GM21381 (cell line): ENCODE results near the gene CH25H.
"Not testable (repeated sequence)": the region's sequence is repeated elsewhere in the genome, so short reads cannot be mapped to it uniquely, and the experiment has no call there.

Experiments used
- ATAC-seq: cut with Tn5 transposase; IDR thresholded peaks from one replicate; pipeline ENCODE4 v1.9.1; 2021; ENCODE audit warnings: mild to moderate bottlenecking, moderate library complexity; ENCODE audit not compliant: unreplicated experiment

CH25H gene

GRCh38 chr10:89207181-89207800 lies at the start of gene CH25H:
Gene CH25H, minus strand, starts transcription at chr10:89207317. Its CDS starts 25 bp downstream, at chr10:89207292.
- no peak for ATAC-seq

DNA sequence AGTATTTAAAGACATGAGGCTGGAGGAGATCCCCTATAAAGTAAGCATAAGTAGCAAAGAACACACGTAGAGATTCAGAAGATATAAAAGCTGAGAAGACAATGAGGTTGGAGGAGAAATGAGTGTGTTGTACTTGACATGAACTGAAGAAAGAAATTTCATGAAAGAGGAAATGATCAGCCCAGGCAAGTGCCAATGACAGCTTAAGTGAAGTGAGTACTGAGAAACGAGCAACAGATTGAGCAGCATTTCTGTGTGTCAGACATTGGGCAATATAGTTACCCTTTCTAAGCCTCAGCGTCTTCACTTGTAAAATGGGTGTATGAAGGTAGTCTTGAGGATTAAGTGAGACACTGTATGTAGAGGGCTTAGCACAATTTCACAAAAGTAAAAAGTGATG lies 49.2 kb upstream of the CH25H start:
- ATAC-seq = no peak

- ATAC-seq = no peak
Observed at GRCh38 chr10:89255793-89256192, 48.7 kb upstream of the CH25H start.

DNA sequence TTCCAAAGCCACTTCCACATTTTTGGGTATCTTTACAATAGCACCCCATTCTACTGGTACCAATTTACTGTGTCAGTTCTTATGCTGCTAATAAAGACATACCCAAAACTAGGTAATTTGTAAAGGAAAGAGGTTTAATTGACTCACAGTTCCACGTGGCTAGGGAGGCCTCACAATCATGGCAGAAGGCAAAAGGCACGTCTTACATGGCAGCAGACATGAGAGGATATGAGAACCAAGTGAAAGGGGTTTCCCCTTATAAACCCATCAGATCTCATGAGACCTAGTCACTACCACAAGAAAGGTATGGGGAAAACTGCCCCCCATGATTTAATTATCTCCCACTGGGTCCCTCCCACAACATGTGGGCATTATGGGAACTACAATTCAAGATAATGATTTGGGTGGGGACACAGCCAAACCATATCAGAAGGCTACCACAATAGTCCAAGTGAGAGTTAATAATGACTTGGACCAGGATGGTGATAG lies 48.0 kb upstream of the CH25H start:
- not testable (repeated sequence) for ATAC-seq

- ATAC-seq = no peak
Observed at GRCh38 chr10:89252225-89252585, 45.1 kb upstream of the CH25H start.

GRCh38 chr10:89251409-89252224 lies 44.5 kb upstream of the CH25H start, which contains the start of gene LIPA:
Gene LIPA, minus strand, starts transcription at chr10:89251775. Its CDS starts 4,127 bp downstream, at chr10:89247648.
- peak; percentile 95 for ATAC-seq

DNA sequence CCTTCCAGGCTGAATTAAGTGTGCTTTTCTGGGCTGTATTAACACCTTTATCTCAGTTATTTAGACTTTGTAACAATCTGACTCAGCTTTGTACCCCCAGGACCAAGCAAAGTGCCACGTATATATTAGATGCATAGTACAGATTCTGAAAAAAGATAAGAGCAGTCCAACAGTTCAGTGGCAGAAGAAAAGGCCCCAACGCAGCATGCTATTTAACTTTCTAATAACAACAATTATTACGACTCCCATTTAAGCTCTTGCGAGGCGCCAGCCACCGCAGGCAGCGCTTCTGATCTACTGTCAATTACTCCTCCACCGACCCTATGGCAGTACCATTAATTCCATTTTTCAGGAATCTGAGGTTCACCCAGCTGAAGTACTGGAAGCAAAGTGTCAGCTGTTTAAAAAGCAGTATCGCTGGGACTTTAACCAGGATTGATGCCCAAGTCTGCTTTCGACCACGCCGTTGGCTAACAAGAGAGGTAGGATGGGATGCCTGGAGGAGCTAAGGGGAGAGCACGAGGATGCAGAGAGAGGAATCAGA lies 43.8 kb upstream of the CH25H start:
- no peak for ATAC-seq

DNA sequence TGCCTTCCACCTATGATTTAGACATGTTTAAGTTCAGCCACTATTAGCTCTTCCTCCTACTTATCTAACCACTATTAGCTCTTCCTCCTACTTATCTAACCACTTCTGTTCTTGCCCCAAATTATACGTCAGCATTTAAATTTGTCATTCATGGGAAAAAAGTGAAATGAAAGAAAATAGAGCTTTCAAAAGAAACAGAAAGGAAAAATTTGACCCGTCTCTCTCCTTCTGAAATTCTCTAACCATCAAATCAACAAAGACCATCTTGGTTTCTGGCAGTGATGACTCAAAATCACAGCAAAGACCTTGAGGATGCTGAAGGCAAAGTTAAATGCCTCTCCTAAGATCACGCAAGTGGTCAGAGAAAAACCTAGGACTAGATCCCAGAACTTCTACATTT lies 41.9 kb upstream of the CH25H start:
- no peak for ATAC-seq

DNA sequence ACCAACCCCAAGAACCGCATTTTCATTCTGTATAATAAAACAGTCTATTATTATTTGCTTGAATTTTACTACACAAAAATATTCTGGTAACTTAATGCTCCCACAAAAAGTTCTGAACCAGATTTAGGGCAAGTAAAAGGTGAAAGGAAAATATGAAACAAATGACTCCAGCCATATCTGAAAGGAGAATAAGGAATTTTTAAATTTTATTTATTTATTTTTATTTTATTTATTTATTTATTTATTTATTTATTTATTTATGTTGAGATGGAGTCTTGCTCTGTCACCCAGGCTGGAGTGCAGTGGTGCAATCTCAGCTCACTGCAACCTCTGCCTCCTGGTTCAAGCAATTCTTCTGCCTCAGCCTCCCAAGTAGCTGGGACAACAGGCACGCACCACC lies 40.5 kb upstream of the CH25H start:
- ATAC-seq = not testable (repeated sequence)

GRCh38 chr10:89245802-89246201 lies 38.7 kb upstream of the CH25H start:
- no peak for ATAC-seq

DNA sequence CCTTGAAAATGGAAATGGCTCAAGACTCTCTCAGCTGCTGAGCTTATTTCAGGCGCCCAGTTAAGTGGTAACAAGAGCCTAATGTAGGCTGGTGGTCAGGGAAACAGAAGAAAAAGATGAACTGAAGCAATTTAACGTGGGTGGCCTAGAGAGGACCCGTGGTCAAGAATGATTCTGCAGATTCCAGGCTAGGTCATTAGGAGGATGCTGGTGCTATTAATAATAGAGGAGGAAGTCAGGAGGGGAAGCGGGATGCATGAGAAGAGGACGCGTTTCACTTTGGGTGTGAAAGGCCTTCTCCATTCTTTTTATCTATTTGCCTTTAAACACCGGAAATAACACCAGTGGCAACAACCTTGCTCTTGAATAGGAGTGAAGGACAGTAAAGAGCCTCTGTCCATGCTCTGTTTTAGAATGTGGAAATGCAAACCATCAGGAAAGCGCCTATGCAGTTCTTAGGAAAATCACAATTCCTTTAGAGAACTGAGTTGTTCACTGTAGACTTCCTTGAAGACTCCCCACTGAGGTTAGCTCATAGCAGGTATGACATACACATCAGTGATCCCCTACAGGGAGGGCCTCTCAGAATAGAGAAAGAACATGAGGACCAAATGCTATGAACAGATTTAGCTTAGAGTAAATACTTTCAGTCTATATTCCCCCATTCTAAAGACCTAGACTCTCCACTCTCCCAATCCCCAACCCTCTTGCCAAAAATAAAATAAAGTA lies 35.9 kb upstream of the CH25H start:
- ATAC-seq = no peak

DNA sequence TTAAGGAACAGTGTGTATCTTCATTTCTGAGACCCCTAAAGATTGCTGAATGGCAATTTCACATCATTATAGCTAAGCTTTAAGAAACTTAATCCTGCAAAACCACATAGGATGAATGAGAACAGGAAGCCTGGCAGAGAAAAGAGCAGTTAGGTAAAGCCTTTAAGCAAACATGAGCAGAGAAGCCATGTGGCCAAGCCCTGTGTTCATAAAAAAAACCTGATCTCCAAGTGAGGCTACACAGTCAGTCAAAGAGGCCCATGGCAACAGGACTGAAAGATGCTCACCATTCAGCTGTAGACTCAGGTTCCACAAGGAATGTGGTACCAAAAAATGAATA lies 35.2 kb upstream of the CH25H start:
- ATAC-seq = no peak

- no peak for ATAC-seq
Observed at GRCh38 chr10:89241486-89242344, 34.6 kb upstream of the CH25H start.

DNA sequence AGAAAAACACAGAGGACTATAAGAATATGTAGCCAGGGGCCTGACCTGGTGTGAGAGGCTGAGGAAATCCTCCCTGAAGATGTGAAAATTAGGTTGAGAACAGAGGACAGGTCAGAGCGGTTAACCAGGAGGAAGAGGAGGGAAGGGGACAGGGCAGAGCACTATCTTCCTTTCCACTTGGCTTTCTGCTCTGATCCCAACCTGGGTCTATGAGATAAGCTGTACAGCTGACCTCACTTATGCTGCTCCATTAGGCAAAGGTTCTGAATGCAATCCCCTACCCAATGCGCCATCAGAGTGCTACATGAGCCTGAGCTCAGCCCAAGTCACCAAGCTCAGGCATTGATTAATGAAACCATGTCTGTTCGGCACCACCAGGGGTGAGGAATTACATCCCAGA lies 33.9 kb upstream of the CH25H start:
- ATAC-seq = no peak

DNA sequence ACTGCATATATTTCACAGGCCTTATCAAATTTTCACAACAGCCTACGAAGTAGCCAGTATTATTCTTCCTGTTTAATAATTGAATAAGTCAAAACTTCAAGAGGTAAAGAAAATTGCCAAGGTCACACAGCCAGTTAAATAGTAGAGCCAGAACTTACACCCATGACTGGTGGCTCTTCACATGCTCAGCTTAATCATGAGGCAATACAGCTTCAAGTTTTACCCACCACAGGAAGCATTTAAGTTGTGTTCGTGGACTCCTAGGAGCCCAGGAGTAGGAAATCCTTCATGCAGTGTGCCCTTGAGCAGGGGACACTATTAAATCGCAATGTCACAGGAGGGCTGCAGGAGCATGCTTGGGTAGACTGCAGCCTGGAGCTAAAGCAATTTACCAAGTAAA lies 33.4 kb upstream of the CH25H start:
- no peak for ATAC-seq

DNA sequence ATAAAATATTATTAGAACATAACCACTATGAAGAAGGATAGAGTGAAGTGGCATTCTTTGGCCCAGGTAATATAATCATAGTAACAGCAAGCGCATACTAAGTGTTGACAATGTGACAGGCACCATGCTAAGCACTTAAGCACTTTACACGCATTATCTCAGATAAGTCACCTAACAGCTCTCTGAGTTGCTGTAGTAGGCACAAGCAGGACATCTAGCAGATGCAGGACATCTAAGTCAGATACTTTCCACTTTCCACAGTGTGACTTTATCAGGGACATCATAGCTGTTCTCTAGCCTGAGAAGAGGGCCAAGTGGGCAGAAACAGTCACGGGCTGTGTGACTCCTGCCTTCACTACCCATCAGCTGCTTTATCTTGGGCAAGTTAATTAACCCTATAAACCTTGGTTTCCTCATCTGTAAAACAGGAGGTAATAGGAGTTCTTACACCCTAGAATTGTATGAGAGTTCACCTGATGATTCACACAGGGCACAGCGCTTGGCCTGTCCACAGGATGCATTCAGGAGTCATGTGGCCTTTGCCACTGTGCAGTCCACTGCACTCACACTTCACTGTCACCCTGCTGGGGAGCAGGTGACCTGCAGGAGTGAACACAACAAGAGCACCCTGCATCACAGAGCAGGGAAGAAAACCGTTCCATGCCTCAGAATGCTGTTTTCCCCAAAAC lies 32.0 kb upstream of the CH25H start:
- no peak for ATAC-seq

- ATAC-seq = no peak
Observed at GRCh38 chr10:89237849-89238248, 30.7 kb upstream of the CH25H start.

- no peak for ATAC-seq
Observed at GRCh38 chr10:89236226-89236797, 29.2 kb upstream of the CH25H start.

- no peak for ATAC-seq
Observed at GRCh38 chr10:89235073-89235798, 28.1 kb upstream of the CH25H start.
